GM12878 (cell line): ENCODE results near the gene RPAP3. TPM values are rescaled to one million over a fixed set of nuclear protein-coding genes. Genes with fewer than 3 reads are reported as not detected.

ENCODE experiments used
- ATAC-seq: fragments of 200-7000 bp; cut with Tn5 transposase; 3 replicates; pipeline ENCODE4 v1.9.1; 2020; ENCODE audit warnings: mild to moderate bottlenecking, moderate library complexity
- BruUV-seq: library from RNA; stranded (reverse); fragments of 400-500 nt; replicated peaks from 2 replicates; lab custom pipeline; 2021; lab: Mats Ljungman, UMichigan
- CTCF ChIA-PET: fragments of 300-600 bp; sonication (Branson Sonifier 250); formaldehyde crosslinking; extraction: SDS; loops from one replicate; lab custom pipeline; 2021; ENCODE audit warnings: inconsistent platforms; lab: Yijun Ruan, JAX
- POLR2A ChIA-PET: fragments of 350-600 bp; formaldehyde crosslinking; extraction: SDS; loops from one replicate; lab custom pipeline; 2021; ENCODE audit warnings: inconsistent platforms; lab: Charles Lee
- RAD21 ChIA-PET: fragments of 300-600 bp; sonication (Branson Sonifier 250); formaldehyde crosslinking; loops from one replicate; lab custom pipeline; 2023; ENCODE audit warnings: antibody characterized with exemption; ENCODE audit not compliant: unreplicated experiment; lab: Charles Lee
- SMC1A ChIA-PET: fragments of 300-600 bp; sonication (Branson Sonifier 250); formaldehyde crosslinking; loops from one replicate; lab custom pipeline; 2023; ENCODE audit not compliant: unreplicated experiment, uncharacterized antibody; lab: Charles Lee
- DNase-seq: peaks from one replicate; pipeline ENCODE4 v3.0.0-alpha.2; 2011; ENCODE audit warnings: low read depth, low spot score
- FAIRE-seq: peaks from 3 replicates; lab custom pipeline; 2011; peaks lifted over from hg19 to GRCh38; lab: Jason Lieb, UNC
- H2AFZ ChIP-seq: 2 replicates; pipeline ENCODE4 v1.6.0; 2011; ENCODE audit warnings: low read depth, low read length, control low read depth; ENCODE audit not compliant: control insufficient read depth
- H3K27ac ChIP-seq: 2 replicates; pipeline ENCODE4 v1.5.1; 2011; ENCODE audit warnings: control low read depth; ENCODE audit not compliant: control insufficient read depth, insufficient read depth
- H3K27me3 ChIP-seq, 2 experiments: replicated peaks in 1 of 2; 2 replicates each; pipeline versions ENCODE4 v1.6.0 to v1.6.1; 2011; ENCODE audit warnings: low read length in 1 of 2; ENCODE audit not compliant: control insufficient read depth in 2 of 2, insufficient read depth in 2 of 2
- H3K36me3 ChIP-seq, 2 experiments: 2 replicates each; pipeline ENCODE4 v1.5.1; 2011; ENCODE audit warnings: low read length in 1 of 2; ENCODE audit not compliant: control insufficient read depth in 2 of 2, insufficient read depth in 2 of 2
- H3K4me1 ChIP-seq: 2 replicates; pipeline ENCODE4 v1.6.1; 2011; ENCODE audit warnings: mild to moderate bottlenecking, low read length, moderate library complexity, mixed read lengths; ENCODE audit not compliant: control insufficient read depth, insufficient read depth
- H3K4me2 ChIP-seq: 2 replicates; pipeline ENCODE4 v1.6.0; 2011; ENCODE audit warnings: control low read depth; ENCODE audit not compliant: control insufficient read depth, insufficient read depth
- H3K4me3 ChIP-seq: fragments of 200-600 bp; sonication (generic); 2 replicates; pipeline ENCODE4 v1.5.1; 2016
- H3K79me2 ChIP-seq: 2 replicates; pipeline ENCODE4 v1.6.0; 2011; ENCODE audit warnings: low read length; ENCODE audit not compliant: control insufficient read depth, insufficient read depth
- H3K9ac ChIP-seq: 2 replicates; pipeline ENCODE4 v1.8.0; 2011; ENCODE audit warnings: low read length, control low read depth, mixed read lengths; ENCODE audit not compliant: control insufficient read depth, insufficient read depth
- H3K9me3 ChIP-seq: replicated peaks from 3 replicates; pipeline ENCODE4 v1.5.1; 2011; ENCODE audit warnings: mild to moderate bottlenecking, low read length; ENCODE audit not compliant: control insufficient read depth, insufficient read depth
- H4K20me1 ChIP-seq: 2 replicates; pipeline ENCODE4 v1.6.0; 2011; ENCODE audit not compliant: control insufficient read depth, insufficient read depth
- EED ChIP-seq: sonication (generic); IDR thresholded peaks from 2 replicates; pipeline ENCODE4 v1.6.1; 2016; ENCODE audit warnings: antibody characterized with exemption, low read depth
- EGR1 ChIP-seq, 2 experiments: IDR thresholded peaks; 1 replicate in 1 of 2; 2 replicates in 1 of 2; pipeline ENCODE4 v1.6.1; 2011 to 2012; ENCODE audit warnings: low read depth in 2 of 2, low read length in 2 of 2, borderline replicate concordance in 1 of 2, mild to moderate bottlenecking in 1 of 2, moderate library complexity in 1 of 2
- EZH2 ChIP-seq: IDR thresholded peaks from 2 replicates; pipeline ENCODE4 v1.6.1; 2012; ENCODE audit warnings: low read depth, mild to moderate bottlenecking, control low read depth, inconsistent platforms, low read length, borderline replicate concordance; ENCODE audit not compliant: control insufficient read depth
- HDAC2 ChIP-seq: fragments of 200-600 bp; sonication (generic); IDR thresholded peaks from 2 replicates; pipeline ENCODE4 v1.6.1; 2017
- JUND ChIP-seq: IDR thresholded peaks from 2 replicates; pipeline ENCODE4 v1.6.1; 2012; ENCODE audit warnings: low read depth, mild to moderate bottlenecking, low read length, improper control_type of control experiment, moderate library complexity
- MXI1 ChIP-seq: fragments of 150-350 bp; IDR thresholded peaks from 2 replicates; pipeline ENCODE4 v1.6.1; 2011; ENCODE audit warnings: low read depth, mild to moderate bottlenecking, inconsistent platforms, low read length, improper control_type of control experiment
- MYC ChIP-seq: IDR thresholded peaks from 2 replicates; pipeline ENCODE4 v1.6.1; 2011; ENCODE audit warnings: mild to moderate bottlenecking, low read length, moderate library complexity, inconsistent platforms; ENCODE audit not compliant: insufficient read depth, insufficient replicate concordance, insufficient read length, severe bottlenecking
- NR2C2 ChIP-seq: IDR thresholded peaks from 2 replicates; pipeline ENCODE4 v1.6.1; 2011; ENCODE audit warnings: borderline replicate concordance, low read depth; ENCODE audit not compliant: control insufficient read depth, insufficient read length
- TCF3 ChIP-seq: IDR thresholded peaks from 2 replicates; pipeline ENCODE4 v1.6.1; 2012; ENCODE audit warnings: low read depth, mild to moderate bottlenecking, low read length, borderline replicate concordance; ENCODE audit not compliant: insufficient read depth
- TCF7 ChIP-seq: IDR thresholded peaks from 2 replicates; pipeline ENCODE4 v1.6.1; 2014; ENCODE audit warnings: antibody characterized with exemption, borderline replicate concordance
- ZNF274 ChIP-seq: IDR thresholded peaks from one replicate; pipeline ENCODE4 v1.8.0; 2011; ENCODE audit not compliant: insufficient read length, insufficient read depth
- WGBS: methylation state at CpG from one replicate; pipeline ENCODE4 v1.1.6; 2016; ENCODE audit warnings: low lambda C conversion rate; ENCODE audit not compliant: insufficient replicate concordance, insufficient coverage; ENCODE audit errors: missing lambda C conversion rate; 5-methylcytosine and 5-hydroxymethylcytosine counted together
- in situ Hi-C: fragments of 300-500 bp; cut with MboI; formaldehyde crosslinking; loops from 9 replicates; pipeline ENCODE4 v1.14.3; 2018; ENCODE audit warnings: mixed read lengths
- intact Hi-C: fragments of 100-400 bp; cut with micrococcal nuclease; formaldehyde crosslinking; loops from one replicate; pipeline ENCODE4 v1.14.2; 2022; ENCODE audit not compliant: unreplicated experiment
- polyA plus RNA-seq, 11 experiments: library from polyadenylated mRNA; depleted of rRNA in 4 of 11; unstranded in 6 of 11; stranded (reverse) in 5 of 11; fragments of >200 nt; fragmentation: Nextera tagmentation in 4 of 11; fragmentation: Illumina TruSeq in 1 of 11; extraction: Ambion mirVana in 4 of 11; extraction: Trizol in 1 of 11; gene quantifications; 1 replicate in 1 of 11; 2 replicates in 10 of 11; pipeline versions ENCODE4 v1.2.1 to v1.2.3, GENCODE V29; 2011 to 2016; ENCODE audit warnings: inconsistent platforms in 2 of 11, missing spikeins in 2 of 11, low read depth in 1 of 11
- total RNA-seq, 4 experiments: library from RNA; depleted of rRNA in 3 of 4; stranded (reverse); fragments of >200 nt in 3 of 4; fragmentation: Illumina TruSeq in 1 of 4; extraction: Trizol in 1 of 4; gene quantifications; 2 replicates each; pipeline versions ENCODE4 v1.2.1 to v1.2.3, GENCODE V29; 2013 to 2021
- TF ChIP-seq, protein P1 (sequence below): fragments of 450-650 bp; formaldehyde crosslinking; IDR thresholded peaks from 2 replicates; pipeline ENCODE4 v1.5.0; 2022; ENCODE audit warnings: mild to moderate bottlenecking, missing genetic modification characterization
- TF ChIP-seq, protein P2 (sequence below): fragments of 450-650 bp; IDR thresholded peaks from 2 replicates; pipeline ENCODE4 v1.6.1; 2014; ENCODE audit warnings: mild to moderate bottlenecking

Gene RPAP3
- total and polyA plus RNA-seq, 10 of the 15 experiments (the other 5 are each of a cell fraction or from before 2014, with no cell fraction given): 14.1 to 50.6 (median 28.4) TPM

DNA sequence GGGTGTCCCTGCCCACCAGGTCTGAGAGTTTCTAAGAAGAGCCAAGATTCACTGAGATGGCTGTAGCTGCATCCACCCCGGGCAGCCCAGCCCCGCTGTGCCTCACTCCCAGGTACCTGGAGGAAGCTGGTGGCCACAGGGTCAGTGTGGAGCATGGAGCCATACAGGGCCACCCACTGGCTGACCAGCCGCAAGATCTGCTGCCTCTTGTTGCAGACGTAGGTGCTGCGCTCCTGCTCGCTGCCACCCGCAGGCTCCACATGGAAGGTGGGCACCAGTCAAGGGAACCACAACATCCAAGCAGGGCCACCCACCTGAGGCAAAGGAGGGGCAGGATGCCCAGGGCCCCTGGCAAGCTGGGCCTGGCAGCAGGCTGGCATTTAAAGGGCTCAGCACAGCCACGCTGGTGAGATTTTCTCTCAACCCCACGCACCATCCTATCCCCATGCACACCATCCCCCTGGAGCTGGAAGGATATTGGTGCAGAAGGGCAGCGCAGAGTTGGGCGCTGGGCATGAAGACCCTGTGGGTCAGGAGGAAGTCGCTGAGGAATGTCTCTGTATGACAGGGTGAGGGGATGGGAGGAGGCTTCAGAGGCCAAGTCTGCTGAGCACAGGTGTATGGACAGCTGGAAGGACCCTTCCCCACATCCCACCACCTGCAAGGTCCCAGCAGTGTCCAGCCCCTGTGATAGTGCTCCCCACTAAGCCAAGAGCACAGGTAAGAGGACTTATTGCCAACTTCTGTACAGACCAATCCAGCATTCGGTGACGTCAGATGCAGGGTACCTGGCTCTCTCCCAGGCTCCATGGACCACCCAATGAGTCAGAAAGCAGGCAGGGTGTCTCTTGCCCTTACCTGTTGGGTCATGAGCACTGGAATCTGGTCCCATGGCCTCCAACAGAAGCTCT is 42.0 kb upstream of the RPAP3 start:
- Histone ChIP-seq H3K4me3 (no peak overlapping the region), H3K4me2 (no peak overlapping the region), H3K4me1 (peaks cover 5% of the 10 kb centered on the region; the same call in 1 of the 2 replicates), H3K79me2 (no peaks in the 10 kb centered on the region), H3K27me3 (no peaks in the 10 kb centered on the region), H4K20me1 (no peaks in the 10 kb centered on the region), H3K9me3 (no peaks in the 10 kb centered on the region), H3K36me3 (no peaks in the 10 kb centered on the region), H2AFZ (no peak overlapping the region), H3K9ac (no peak overlapping the region), H3K27ac (no peak overlapping the region)
- no peak for FAIRE-seq
- no peak for ATAC-seq
- TF ChIP-seq MXI1 (no peak), EZH2 (no peak), JUND (no peak), TCF7 (no peak), EED (no peak), ZNF274 (no peak), MYC (no peak), NR2C2 (no peak), EGR1 (IDR thresholded peaks at IDR 0.05; ENCODE audit: borderline replicate concordance in 1 of 2, low read depth in 2 of 2, low read length in 2 of 2) (no peak), TCF3 (no peak), HDAC2 (no peak)
- TF ChIP-seq, protein P1, sequence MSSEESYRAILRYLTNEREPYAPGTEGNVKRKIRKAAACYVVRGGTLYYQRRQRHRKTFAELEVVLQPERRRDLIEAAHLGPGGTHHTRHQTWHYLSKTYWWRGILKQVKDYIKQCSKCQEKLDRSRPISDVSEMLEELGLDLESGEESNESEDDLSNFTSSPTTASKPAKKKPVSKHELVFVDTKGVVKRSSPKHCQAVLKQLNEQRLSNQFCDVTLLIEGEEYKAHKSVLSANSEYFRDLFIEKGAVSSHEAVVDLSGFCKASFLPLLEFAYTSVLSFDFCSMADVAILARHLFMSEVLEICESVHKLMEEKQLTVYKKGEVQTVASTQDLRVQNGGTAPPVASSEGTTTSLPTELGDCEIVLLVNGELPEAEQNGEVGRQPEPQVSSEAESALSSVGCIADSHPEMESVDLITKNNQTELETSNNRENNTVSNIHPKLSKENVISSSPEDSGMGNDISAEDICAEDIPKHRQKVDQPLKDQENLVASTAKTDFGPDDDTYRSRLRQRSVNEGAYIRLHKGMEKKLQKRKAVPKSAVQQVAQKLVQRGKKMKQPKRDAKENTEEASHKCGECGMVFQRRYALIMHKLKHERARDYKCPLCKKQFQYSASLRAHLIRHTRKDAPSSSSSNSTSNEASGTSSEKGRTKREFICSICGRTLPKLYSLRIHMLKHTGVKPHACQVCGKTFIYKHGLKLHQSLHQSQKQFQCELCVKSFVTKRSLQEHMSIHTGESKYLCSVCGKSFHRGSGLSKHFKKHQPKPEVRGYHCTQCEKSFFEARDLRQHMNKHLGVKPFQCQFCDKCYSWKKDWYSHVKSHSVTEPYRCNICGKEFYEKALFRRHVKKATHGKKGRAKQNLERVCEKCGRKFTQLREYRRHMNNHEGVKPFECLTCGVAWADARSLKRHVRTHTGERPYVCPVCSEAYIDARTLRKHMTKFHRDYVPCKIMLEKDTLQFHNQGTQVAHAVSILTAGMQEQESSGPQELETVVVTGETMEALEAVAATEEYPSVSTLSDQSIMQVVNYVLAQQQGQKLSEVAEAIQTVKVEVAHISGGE (CRISPR knock-in tag): no peak
- TF ChIP-seq, protein P2, sequence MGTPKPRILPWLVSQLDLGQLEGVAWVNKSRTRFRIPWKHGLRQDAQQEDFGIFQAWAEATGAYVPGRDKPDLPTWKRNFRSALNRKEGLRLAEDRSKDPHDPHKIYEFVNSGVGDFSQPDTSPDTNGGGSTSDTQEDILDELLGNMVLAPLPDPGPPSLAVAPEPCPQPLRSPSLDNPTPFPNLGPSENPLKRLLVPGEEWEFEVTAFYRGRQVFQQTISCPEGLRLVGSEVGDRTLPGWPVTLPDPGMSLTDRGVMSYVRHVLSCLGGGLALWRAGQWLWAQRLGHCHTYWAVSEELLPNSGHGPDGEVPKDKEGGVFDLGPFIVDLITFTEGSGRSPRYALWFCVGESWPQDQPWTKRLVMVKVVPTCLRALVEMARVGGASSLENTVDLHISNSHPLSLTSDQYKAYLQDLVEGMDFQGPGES: no peak
- ChIA-PET CTCF (interaction anchor here (10.0 to 10.4 kb wide), 2 partner anchors 9 to 26 kb away, joined by 507 to 814 read pairs; partner anchors contain the start of genes RAPGEF3 and SLC48A1), RAD21 (interaction anchor here (2.2 kb wide), 1 partner anchor 19 kb away, joined by 6 read pairs; no protein-coding TSS in a partner anchor), POLR2A (interaction anchor here (1.0 kb wide), 1 partner anchor 8 kb away, joined by 4 read pairs; no protein-coding TSS in a partner anchor), SMC1A (interaction anchor here (0.8 to 10.3 kb wide), 3 partner anchors 10 to 19 kb away, joined by 3 to 277 read pairs (median 3); partner anchors contain the start of gene RAPGEF3)
- no TSS peak for BruUV-seq
- DNase-seq: no peak
- intact Hi-C loops: no loop called here
- in situ Hi-C loops: no loop called here
- 76% methylated on average over 14 of the region's 14 CpGs for WGBS
